ENCODE results near the gene MORN3. TPM values are rescaled to one million over a fixed set of nuclear protein-coding genes. Genes with fewer than 3 reads are reported as not detected.
"Not testable (repeated sequence)": the region's sequence is repeated elsewhere in the genome, so short reads cannot be mapped to it uniquely, and the experiment has no call there.

Gene MORN3
- polyA plus RNA-seq, 1 donor from 2014 or later = 3.4 TPM

DNA sequence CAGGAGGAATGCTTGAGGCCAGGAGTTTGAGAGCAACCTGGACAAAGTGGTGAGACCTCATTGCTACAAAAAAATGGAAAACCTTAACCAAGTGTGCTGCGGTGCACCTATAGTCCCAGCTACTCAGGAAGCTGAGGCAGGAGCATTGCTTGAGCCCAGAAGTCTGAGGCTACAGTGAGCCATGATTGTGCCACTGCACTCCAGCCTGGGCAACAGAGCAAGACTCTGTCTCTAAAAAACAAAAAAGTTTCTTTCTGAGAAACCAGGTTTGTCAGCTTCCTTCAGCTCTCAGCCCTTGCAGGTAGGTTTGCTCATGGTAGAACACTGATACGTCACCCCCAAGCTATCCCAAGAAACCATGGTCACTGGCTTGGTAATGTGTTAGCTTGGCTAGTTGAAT, 20.0 kb upstream of the MORN3 start:
- Histone ChIP-seq H3K9me2 (ENCODE audit: insufficient read depth, low read length) (no peaks in the 10 kb centered on the region), H3K9ac (ENCODE audit: low read length) (no peak overlapping the region), H3K36me3 (ENCODE audit: insufficient read depth, low read length) (no peaks in the 10 kb centered on the region), H3K4me3 (ENCODE audit: low read length) (no peak overlapping the region), H3K9me3 (ENCODE audit: low read length) (no peaks in the 10 kb centered on the region), H3K4me2 (ENCODE audit: low read length) (no peak overlapping the region), H4K20me1 (ENCODE audit: insufficient read depth) (no peaks in the 10 kb centered on the region), H3F3A (ENCODE audit: insufficient read depth, low read length, poor library complexity, severe bottlenecking) (no peaks in the 10 kb centered on the region), H2AFZ (ENCODE audit: low read depth, low read length) (no peak overlapping the region), H3K27ac (ENCODE audit: low read length) (no peak overlapping the region), H3K27me3 (ENCODE audit: insufficient read depth, low read depth, low read length) (no peaks in the 10 kb centered on the region), H3K79me2 (replicated peaks; ENCODE audit: insufficient read depth, low read length) (no peaks in the 10 kb centered on the region)
- no peak for TF ChIP-seq EP300 (conservative IDR thresholded peaks at IDR 0.05; ENCODE audit: poor library complexity, severe bottlenecking)
- TF ChIP-seq MXI1 (conservative IDR thresholded peaks at IDR 0.05; ENCODE audit: poor library complexity, severe bottlenecking) = no peak
- TF ChIP-seq POLR2AphosphoS5 (IDR thresholded peaks at IDR 0.05) = no peak
- TF ChIP-seq TAF1 (IDR thresholded peaks at IDR 0.05; ENCODE audit: low read depth) = no peak
- no peak for TF ChIP-seq SMC3 (conservative IDR thresholded peaks at IDR 0.05; ENCODE audit: poor library complexity)
- TF ChIP-seq EZH2 (IDR thresholded peaks at IDR 0.05; ENCODE audit: borderline replicate concordance, insufficient read depth, low read length, poor library complexity, severe bottlenecking) = no peak
- no peak for TF ChIP-seq CTCF (IDR thresholded peaks at IDR 0.05; ENCODE audit: poor library complexity, severe bottlenecking)

DNA sequence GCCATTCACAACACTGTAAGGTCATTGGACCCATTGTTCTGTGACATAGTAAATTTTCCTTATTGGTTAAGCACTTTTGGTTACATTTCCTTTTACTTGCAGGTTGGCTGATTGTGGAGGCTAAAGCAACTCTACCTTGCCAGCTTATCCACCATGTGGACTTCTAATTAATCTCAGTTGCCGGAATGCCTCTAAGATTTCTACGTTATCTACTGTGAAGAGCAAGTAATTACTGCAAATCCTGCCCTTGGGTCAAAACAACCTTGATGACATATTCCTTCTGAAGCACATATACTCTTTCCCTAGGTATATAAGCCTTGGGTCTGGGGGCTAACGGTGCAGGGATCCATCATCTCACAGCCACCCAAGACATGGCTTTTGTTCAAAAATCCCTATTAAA, 19.5 kb upstream of the MORN3 start:
- Histone ChIP-seq H3K9me3 (ENCODE audit: low read length) (no peaks in the 10 kb centered on the region), H3K9me2 (ENCODE audit: insufficient read depth, low read length) (no peaks in the 10 kb centered on the region), H4K20me1 (ENCODE audit: insufficient read depth) (no peaks in the 10 kb centered on the region), H3K9ac (ENCODE audit: low read length) (no peak overlapping the region), H3K4me3 (ENCODE audit: low read length) (no peak overlapping the region), H3F3A (ENCODE audit: insufficient read depth, low read length, poor library complexity, severe bottlenecking) (no peaks in the 10 kb centered on the region), H3K36me3 (ENCODE audit: insufficient read depth, low read length) (no peaks in the 10 kb centered on the region), H3K79me2 (replicated peaks; ENCODE audit: insufficient read depth, low read length) (no peaks in the 10 kb centered on the region), H3K27ac (ENCODE audit: low read length) (no peak overlapping the region), H2AFZ (ENCODE audit: low read depth, low read length) (no peak overlapping the region), H3K4me2 (ENCODE audit: low read length) (no peak overlapping the region), H3K27me3 (ENCODE audit: insufficient read depth, low read depth, low read length) (no peaks in the 10 kb centered on the region)
- TF ChIP-seq POLR2AphosphoS5 (IDR thresholded peaks at IDR 0.05) (no peak), CTCF (IDR thresholded peaks at IDR 0.05; ENCODE audit: poor library complexity, severe bottlenecking) (no peak), SMC3 (conservative IDR thresholded peaks at IDR 0.05; ENCODE audit: poor library complexity) (no peak), TAF1 (IDR thresholded peaks at IDR 0.05; ENCODE audit: low read depth) (no peak), REST (IDR thresholded peaks at IDR 0.05; ENCODE audit: borderline replicate concordance) (no peak), RAD21 (conservative IDR thresholded peaks at IDR 0.05) (no peak), EZH2 (IDR thresholded peaks at IDR 0.05; ENCODE audit: borderline replicate concordance, insufficient read depth, low read length, poor library complexity, severe bottlenecking) (no peak), MXI1 (conservative IDR thresholded peaks at IDR 0.05; ENCODE audit: poor library complexity, severe bottlenecking) (no peak), EP300 (conservative IDR thresholded peaks at IDR 0.05; ENCODE audit: poor library complexity, severe bottlenecking) (no peak)

GRCh38 chr12:121679661-121680197, 10.3 kb upstream of the MORN3 start:
- H3K27me3 ChIP-seq (ENCODE audit: insufficient read depth, low read depth, low read length); H3K4me2 ChIP-seq (ENCODE audit: low read length); H4K20me1 ChIP-seq (ENCODE audit: insufficient read depth); H3K9me3 ChIP-seq (ENCODE audit: low read length); H3K79me2 ChIP-seq (replicated peaks; ENCODE audit: insufficient read depth, low read length); H3K9me2 ChIP-seq (ENCODE audit: insufficient read depth, low read length); H2AFZ ChIP-seq (ENCODE audit: low read depth, low read length); H3K9ac ChIP-seq (ENCODE audit: low read length); H3K27ac ChIP-seq (ENCODE audit: low read length); H3K36me3 ChIP-seq (ENCODE audit: insufficient read depth, low read length); H3F3A ChIP-seq (ENCODE audit: insufficient read depth, low read length, poor library complexity, severe bottlenecking); H3K4me3 ChIP-seq (ENCODE audit: low read length): not testable (repeated sequence)
